A549 (cell line): ENCODE measurements around the gene CSTPP1. TPM values are rescaled to one million over a fixed set of nuclear protein-coding genes. Genes with fewer than 3 reads are reported as not detected.

Experiments
- ATAC-seq, 2 experiments: fragments of 200-7000 bp in 1 of 2; fragments of >200 bp in 1 of 2; cut with Nextera tagmentation in 1 of 2; cut with Tn5 transposase in 1 of 2; 3 replicates each; pipeline versions ENCODE4 v1.8.0 to v1.9.1; 2018 to 2020; ENCODE audit warnings: mild to moderate bottlenecking in 1 of 2, moderate library complexity in 1 of 2
- CTCF ChIA-PET: fragments of 300-600 bp; sonication (Branson Sonifier 250); formaldehyde crosslinking; extraction: SDS; loops from one replicate; lab custom pipeline; 2021; ENCODE audit warnings: antibody characterized with exemption, inconsistent platforms; lab: Yijun Ruan, JAX
- POLR2A ChIA-PET: fragments of 350-600 bp; formaldehyde crosslinking; extraction: SDS; loops from one replicate; lab custom pipeline; 2021; ENCODE audit warnings: antibody characterized with exemption, inconsistent platforms; lab: Yijun Ruan, JAX
- DNase-seq, 2 experiments: peaks; one replicate each; pipeline versions ENCODE4 v3.0.0 to v3.0.0-alpha.2; 2011 to 2016; ENCODE audit warnings: low read depth in 1 of 2, low spot score in 1 of 2
- FAIRE-seq: peaks from 2 replicates; lab custom pipeline; 2011; peaks lifted over from hg19 to GRCh38; lab: Jason Lieb, UNC
- H3K27ac ChIP-seq, 2 experiments: fragments of >200 bp; sonication (Bioruptor Twin); formaldehyde crosslinking; 3 replicates each; pipeline ENCODE4 v1.5.1; 2016 to 2017
- H3K4me1 ChIP-seq: fragments of >200 bp; sonication (Bioruptor Twin); formaldehyde crosslinking; 3 replicates; pipeline ENCODE4 v1.6.1; 2016
- H3K4me2 ChIP-seq: fragments of >200 bp; sonication (Bioruptor Twin); formaldehyde crosslinking; 3 replicates; pipeline ENCODE4 v1.6.1; 2016
- H3K4me3 ChIP-seq: fragments of >200 bp; sonication (Bioruptor Twin); formaldehyde crosslinking; 3 replicates; pipeline ENCODE4 v1.5.1; 2016
- H3K9me3 ChIP-seq: fragments of >200 bp; sonication (Bioruptor Twin); formaldehyde crosslinking; 3 replicates; pipeline ENCODE4 v1.6.1; 2016
- ATOH8 ChIP-seq: fragments of 250-450 bp; sonication (Bioruptor Pico); IDR thresholded peaks from 2 replicates; pipeline ENCODE4 v1.5.0; 2020; ENCODE audit warnings: low read depth, mild to moderate bottlenecking, moderate library complexity
- BHLHE40 ChIP-seq: IDR thresholded peaks from 2 replicates; pipeline ENCODE4 v1.6.1; 2012; ENCODE audit warnings: low read depth, low read length, inconsistent platforms
- CBX2 ChIP-seq: fragments of 200-600 bp; sonication (generic); IDR thresholded peaks from 2 replicates; pipeline ENCODE4 v1.6.1; 2016; ENCODE audit warnings: low read depth, mild to moderate bottlenecking, borderline replicate concordance
- CBX8 ChIP-seq: fragments of 200-600 bp; sonication (generic); IDR thresholded peaks from 2 replicates; pipeline ENCODE4 v1.6.1; 2016
- CEBPB ChIP-seq, 2 experiments: fragments of >200 bp in 1 of 2; sonication (Bioruptor Twin) in 1 of 2; formaldehyde crosslinking in 1 of 2; IDR thresholded peaks; 2 replicates each; pipeline ENCODE4 v1.6.1; 2012 to 2016
- CHD2 ChIP-seq: fragments of 150-350 bp; IDR thresholded peaks from 2 replicates; pipeline ENCODE4 v1.6.1; 2014; ENCODE audit warnings: low read length; ENCODE audit not compliant: partially characterized antibody
- CHD4 ChIP-seq: fragments of 200-600 bp; sonication (generic); IDR thresholded peaks from 2 replicates; pipeline ENCODE4 v1.6.1; 2016; ENCODE audit warnings: antibody characterized with exemption, mild to moderate bottlenecking, borderline replicate concordance
- CTCF ChIP-seq: fragments of >200 bp; sonication (Bioruptor Twin); formaldehyde crosslinking; IDR thresholded peaks from 3 replicates; pipeline ENCODE4 v1.5.1; 2016
- E2F6 ChIP-seq: IDR thresholded peaks from 2 replicates; pipeline ENCODE4 v1.6.1; 2012; ENCODE audit warnings: low read depth, borderline replicate concordance
- EHF ChIP-seq: fragments of 250-450 bp; sonication (Bioruptor Pico); IDR thresholded peaks from 2 replicates; pipeline ENCODE4 v1.5.0; 2020; ENCODE audit warnings: mild to moderate bottlenecking
- FOSB ChIP-seq: fragments of 250-450 bp; sonication (Bioruptor Pico); IDR thresholded peaks from 2 replicates; pipeline ENCODE4 v1.5.0; 2020; ENCODE audit warnings: mild to moderate bottlenecking, moderate library complexity
- FOXS1 ChIP-seq: fragments of 250-450 bp; sonication (Bioruptor Pico); IDR thresholded peaks from 2 replicates; pipeline ENCODE4 v1.5.0; 2020; ENCODE audit warnings: mild to moderate bottlenecking, moderate library complexity
- HES2 ChIP-seq: fragments of >200 bp; sonication (Bioruptor Twin); formaldehyde crosslinking; IDR thresholded peaks from 2 replicates; pipeline ENCODE4 v1.6.1; 2016
- HOXB5 ChIP-seq: fragments of 250-450 bp; sonication (Bioruptor Pico); IDR thresholded peaks from 2 replicates; pipeline ENCODE4 v1.5.0; 2020; ENCODE audit warnings: mild to moderate bottlenecking, moderate library complexity
- JUN ChIP-seq, 2 experiments: fragments of >200 bp; sonication (Bioruptor Twin); formaldehyde crosslinking; IDR thresholded peaks; 2 replicates in 1 of 2; 3 replicates in 1 of 2; pipeline ENCODE4 v1.6.1; 2016 to 2017
- MAX ChIP-seq: IDR thresholded peaks from 2 replicates; pipeline ENCODE4 v1.6.1; 2012
- MAZ ChIP-seq: fragments of 150-350 bp; IDR thresholded peaks from 2 replicates; pipeline ENCODE4 v1.6.1; 2014; ENCODE audit warnings: antibody characterized with exemption, low read depth, low read length, borderline replicate concordance
- NFE2L2 ChIP-seq: fragments of 150-350 bp; conservative IDR thresholded peaks from 2 replicates; pipeline ENCODE4 v1.6.1; 2014; ENCODE audit warnings: low read length
- NR3C1 ChIP-seq: fragments of >200 bp; sonication (Bioruptor Twin); formaldehyde crosslinking; IDR thresholded peaks from 3 replicates; pipeline ENCODE4 v1.6.1; 2017
- PHF8 ChIP-seq: fragments of 200-600 bp; sonication (generic); IDR thresholded peaks from 2 replicates; pipeline ENCODE4 v1.6.1; 2016; ENCODE audit warnings: low read depth, mild to moderate bottlenecking, antibody characterized with exemption, moderate library complexity, borderline replicate concordance
- POLR2A ChIP-seq: IDR thresholded peaks from 2 replicates; pipeline ENCODE4 v1.6.1; 2012; ENCODE audit warnings: mild to moderate bottlenecking, low read length
- RAD21 ChIP-seq, 2 experiments: fragments of >200 bp in 1 of 2; sonication (Bioruptor Twin) in 1 of 2; formaldehyde crosslinking in 1 of 2; IDR thresholded peaks in 1 of 2; conservative IDR thresholded peaks in 1 of 2; 2 replicates in 1 of 2; 3 replicates in 1 of 2; pipeline ENCODE4 v1.6.1; 2012 to 2018; ENCODE audit warnings: inconsistent platforms in 1 of 2
- RCOR1 ChIP-seq: fragments of 150-350 bp; IDR thresholded peaks from 2 replicates; pipeline ENCODE4 v1.6.1; 2014; ENCODE audit warnings: antibody characterized with exemption, low read length, low read depth
- SMC3 ChIP-seq: fragments of >200 bp; sonication (Bioruptor Twin); formaldehyde crosslinking; IDR thresholded peaks from 3 replicates; pipeline ENCODE4 v1.6.1; 2018; ENCODE audit warnings: inconsistent platforms
- ZFP36 ChIP-seq: fragments of 450-650 bp; IDR thresholded peaks from 2 replicates; pipeline ENCODE4 v1.6.1; 2014; ENCODE audit warnings: borderline replicate concordance; ENCODE audit not compliant: partially characterized antibody
- WGBS: methylation state at CpG from one replicate; pipeline ENCODE4 v1.1.6; 2017; ENCODE audit errors: missing lambda C conversion rate; 5-methylcytosine and 5-hydroxymethylcytosine counted together
- polyA plus RNA-seq, 4 experiments: library from polyadenylated mRNA; depleted of rRNA in 3 of 4; stranded (reverse); fragments of >200 nt; fragmentation: RNase III in 1 of 4; extraction: RNeasy Plus Mini Kit Qiagen cat#74134 plus additional on column Dnase treatment in 1 of 4; gene quantifications; 2 replicates in 3 of 4; 3 replicates in 1 of 4; pipeline ENCODE4 v1.2.3, GENCODE V29; 2011 to 2017
- TF ChIP-seq, protein P1 (sequence below): fragments of >200 bp; sonication (Bioruptor Twin); formaldehyde crosslinking; IDR thresholded peaks from 3 replicates; pipeline ENCODE4 v1.6.1; 2016
- TF ChIP-seq, protein P2 (sequence below): fragments of 450-650 bp; IDR thresholded peaks from 2 replicates; pipeline ENCODE4 v1.6.1; 2014; ENCODE audit warnings: antibody characterized with exemption

CSTPP1 gene
- polyA plus RNA-seq, 2 of the 4 experiments (the other 2 are of a cell fraction) = 31.5 to 34.5 TPM

DNA sequence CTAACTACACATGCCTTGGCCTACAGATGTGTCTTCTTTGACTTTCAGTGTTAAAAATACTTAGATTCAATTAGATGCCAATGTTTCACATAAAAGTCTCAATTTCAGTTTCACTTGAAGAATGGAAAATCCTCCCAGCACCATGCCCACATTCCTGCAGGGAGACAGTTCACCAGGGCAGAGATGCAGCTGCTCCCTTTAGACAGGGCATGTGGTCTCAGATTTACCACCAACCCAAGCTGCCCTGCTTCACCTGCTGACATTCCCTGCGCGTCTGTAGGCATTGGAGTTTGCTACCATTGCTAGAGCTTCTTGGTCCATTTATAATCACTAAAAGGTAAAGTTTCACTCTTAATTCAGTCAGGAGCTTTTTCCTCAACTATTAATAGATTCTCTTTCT lies 126.2 kb downstream of the CSTPP1 start:
- no peak for ATAC-seq
- CTCF ChIA-PET = interaction anchor here (0.5 kb wide), 1 partner anchor 146 kb away, joined by 3 read pairs; no protein-coding TSS in a partner anchor
- no peak for FAIRE-seq
- POLR2A ChIA-PET = no interaction called here
- Histone ChIP-seq H3K4me2 (no peak overlapping the region), H3K4me3 (no peak overlapping the region), H3K4me1 (peaks cover 22% of the 10 kb centered on the region), H3K27ac (no peak overlapping the region), H3K9me3 (no peaks in the 10 kb centered on the region)
- DNase-seq = no peak
- TF ChIP-seq CBX8 (no peak), FOXS1 (CRISPR knock-in tag) (no peak), HOXB5 (CRISPR knock-in tag) (no peak), MAX (no peak), PHF8 (no peak), CHD2 (no peak), RAD21 (conservative IDR thresholded peaks at IDR 0.05 in 1 of 2, IDR thresholded peaks at IDR 0.05 in 1 of 2) (no peak), NFE2L2 (no peak), E2F6 (no peak), NR3C1 (no peak), MAZ (no peak)
- TF ChIP-seq, protein P1, sequence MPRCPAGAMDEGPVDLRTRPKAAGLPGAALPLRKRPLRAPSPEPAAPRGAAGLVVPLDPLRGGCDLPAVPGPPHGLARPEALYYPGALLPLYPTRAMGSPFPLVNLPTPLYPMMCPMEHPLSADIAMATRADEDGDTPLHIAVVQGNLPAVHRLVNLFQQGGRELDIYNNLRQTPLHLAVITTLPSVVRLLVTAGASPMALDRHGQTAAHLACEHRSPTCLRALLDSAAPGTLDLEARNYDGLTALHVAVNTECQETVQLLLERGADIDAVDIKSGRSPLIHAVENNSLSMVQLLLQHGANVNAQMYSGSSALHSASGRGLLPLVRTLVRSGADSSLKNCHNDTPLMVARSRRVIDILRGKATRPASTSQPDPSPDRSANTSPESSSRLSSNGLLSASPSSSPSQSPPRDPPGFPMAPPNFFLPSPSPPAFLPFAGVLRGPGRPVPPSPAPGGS = no peak
- TF ChIP-seq, protein P2, sequence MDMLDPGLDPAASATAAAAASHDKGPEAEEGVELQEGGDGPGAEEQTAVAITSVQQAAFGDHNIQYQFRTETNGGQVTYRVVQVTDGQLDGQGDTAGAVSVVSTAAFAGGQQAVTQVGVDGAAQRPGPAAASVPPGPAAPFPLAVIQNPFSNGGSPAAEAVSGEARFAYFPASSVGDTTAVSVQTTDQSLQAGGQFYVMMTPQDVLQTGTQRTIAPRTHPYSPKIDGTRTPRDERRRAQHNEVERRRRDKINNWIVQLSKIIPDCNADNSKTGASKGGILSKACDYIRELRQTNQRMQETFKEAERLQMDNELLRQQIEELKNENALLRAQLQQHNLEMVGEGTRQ = no peak
- WGBS = 95% methylated on average over 2 of the region's 2 CpGs

DNA sequence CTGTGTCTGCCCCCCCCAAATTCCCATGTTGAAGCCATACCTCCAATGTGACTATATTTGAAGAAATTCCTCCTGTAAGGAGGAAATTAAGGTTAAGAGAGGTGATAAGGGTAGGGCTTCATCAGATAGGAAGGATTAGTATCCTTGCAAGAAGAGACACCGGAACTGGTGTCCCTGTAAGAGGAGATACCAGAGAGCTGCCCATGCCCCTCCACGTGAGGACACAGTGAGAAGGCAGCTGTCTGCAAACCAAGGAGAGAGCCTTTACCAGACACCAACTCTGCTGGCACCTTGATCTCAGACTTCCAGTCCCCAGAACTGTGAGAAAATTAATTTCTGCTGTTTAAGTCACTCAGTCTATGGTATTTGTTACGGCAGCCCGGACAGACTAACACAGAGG lies 130.8 kb downstream of the CSTPP1 start:
- TF ChIP-seq JUN (IDR thresholded peaks at IDR 0.05) = no peak
- TF ChIP-seq, protein P2 = no peak
- TF ChIP-seq EHF (CRISPR knock-in tag) = no peak
- TF ChIP-seq CTCF = no peak
- no peak for TF ChIP-seq HES2
- 93% methylated on average over 4 of the region's 4 CpGs for WGBS
- H3K4me1 ChIP-seq = peaks cover 19% of the 10 kb centered on the region; the same call in 2 of the 3 replicates
- ChIA-PET POLR2A (no interaction called here), CTCF (no interaction called here)
- DNase-seq = no peak
- H3K4me3 ChIP-seq = no peak overlapping the region
- no peak for FAIRE-seq
- no peak overlapping the region for H3K4me2 ChIP-seq
- ATAC-seq = no peak
- no peaks in the 10 kb centered on the region for H3K9me3 ChIP-seq
- H3K27ac ChIP-seq = no peak overlapping the region

GRCh38 chr11:47070769-47071168 lies 134.2 kb downstream of the CSTPP1 start:
- Histone ChIP-seq H3K27ac (no peak overlapping the region; a peak in 1 of 6 replicates), H3K4me1 (peaks cover 19% of the 10 kb centered on the region; the same call in 2 of the 3 replicates), H3K4me3 (no peak overlapping the region), H3K9me3 (no peaks in the 10 kb centered on the region), H3K4me2 (no peak overlapping the region)
- WGBS = 62% methylated on average over 1 of the region's 1 CpG
- DNase-seq (no peak), FAIRE-seq (no peak), ATAC-seq (no peak)
- TF ChIP-seq NFE2L2 (no peak), ATOH8 (CRISPR knock-in tag) (no peak), BHLHE40 (no peak), CBX8 (no peak), SMC3 (no peak), CBX2 (no peak), ZFP36 (no peak), CEBPB (IDR thresholded peaks at IDR 0.05) (no peak), RCOR1 (no peak), CHD4 (no peak), FOXS1 (CRISPR knock-in tag) (no peak), POLR2A (no peak), MAZ (no peak), FOSB (no peak)
- CTCF ChIA-PET = interaction anchor here (1.0 to 2.2 kb wide), 3 partner anchors 44 to 82 kb away, joined by 3 to 6 read pairs (median 3); no protein-coding TSS in a partner anchor
- POLR2A ChIA-PET = no interaction called here
